K562 (cell line): Measurements from ENCODE around the gene AMIGO3.

Experiments used
- CREB1 ChIP-seq, 2 experiments: sonication (generic) in 1 of 2; formaldehyde crosslinking in 1 of 2; IDR thresholded peaks; 2 replicates each; pipeline versions ENCODE4 v1.6.1 to v1.8.0; 2012 to 2022; ENCODE audit warnings: inconsistent platforms in 1 of 2, mild to moderate bottlenecking in 1 of 2, missing genetic modification reagents in 1 of 2, moderate library complexity in 1 of 2
- TFAM ChIP-seq: fragments of 250-450 bp; sonication (Bioruptor Pico); conservative IDR thresholded peaks from 2 replicates; pipeline ENCODE4 v1.5.0; 2021; ENCODE audit warnings: mild to moderate bottlenecking, moderate library complexity

DNA sequence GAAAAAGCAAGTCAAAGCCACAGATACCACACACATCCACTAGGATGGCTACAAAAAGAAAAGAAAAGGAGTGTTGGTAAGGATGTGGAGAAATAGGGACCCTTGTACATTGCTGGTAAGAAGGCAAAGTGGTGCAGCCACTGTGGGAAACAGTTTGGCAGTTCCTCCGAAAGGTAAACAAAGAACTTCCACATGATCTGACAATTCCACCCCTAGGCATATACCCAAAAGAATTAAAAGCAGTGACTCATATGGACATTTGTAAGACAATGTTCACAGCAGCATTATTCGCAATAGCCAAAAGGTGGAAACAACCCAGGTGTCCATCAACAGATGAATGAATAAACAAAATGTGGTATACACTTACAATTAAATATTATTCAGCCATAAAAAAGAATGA lies 26.5 kb upstream of the AMIGO3 start:
- TF ChIP-seq CREB1 (IDR thresholded peaks at IDR 0.05) = no peak
- no peak for TF ChIP-seq CREB1 (CRISPR knock-in tag; IDR thresholded peaks at IDR 0.05)
- no peak for TF ChIP-seq TFAM (CRISPR knock-in tag)
